ENCODE measurements around the gene QRICH2.

QRICH2 gene

DNA sequence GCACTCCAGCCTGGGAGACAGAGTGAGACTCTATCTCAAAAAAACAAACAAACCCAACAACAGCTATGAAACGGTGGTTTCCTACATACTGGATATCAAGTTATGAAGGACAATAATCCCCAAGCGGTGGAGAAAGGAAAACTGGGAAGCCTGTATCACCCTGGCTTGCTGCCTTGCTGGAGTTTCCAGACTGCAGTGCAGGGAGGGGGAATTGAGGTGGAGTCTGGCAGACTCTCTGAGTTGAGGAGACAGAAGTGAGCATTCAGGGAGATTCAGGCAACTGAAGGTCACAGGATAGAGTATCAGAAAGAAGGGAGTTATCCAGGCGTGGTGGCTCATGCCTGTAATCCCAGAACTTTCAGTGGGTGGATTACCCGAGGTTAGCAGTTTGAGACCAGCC is 11.9 kb downstream of the QRICH2 start:
- H3K4me3 ChIP-seq: no peak overlapping the region
- TF ChIP-seq, protein P1, sequence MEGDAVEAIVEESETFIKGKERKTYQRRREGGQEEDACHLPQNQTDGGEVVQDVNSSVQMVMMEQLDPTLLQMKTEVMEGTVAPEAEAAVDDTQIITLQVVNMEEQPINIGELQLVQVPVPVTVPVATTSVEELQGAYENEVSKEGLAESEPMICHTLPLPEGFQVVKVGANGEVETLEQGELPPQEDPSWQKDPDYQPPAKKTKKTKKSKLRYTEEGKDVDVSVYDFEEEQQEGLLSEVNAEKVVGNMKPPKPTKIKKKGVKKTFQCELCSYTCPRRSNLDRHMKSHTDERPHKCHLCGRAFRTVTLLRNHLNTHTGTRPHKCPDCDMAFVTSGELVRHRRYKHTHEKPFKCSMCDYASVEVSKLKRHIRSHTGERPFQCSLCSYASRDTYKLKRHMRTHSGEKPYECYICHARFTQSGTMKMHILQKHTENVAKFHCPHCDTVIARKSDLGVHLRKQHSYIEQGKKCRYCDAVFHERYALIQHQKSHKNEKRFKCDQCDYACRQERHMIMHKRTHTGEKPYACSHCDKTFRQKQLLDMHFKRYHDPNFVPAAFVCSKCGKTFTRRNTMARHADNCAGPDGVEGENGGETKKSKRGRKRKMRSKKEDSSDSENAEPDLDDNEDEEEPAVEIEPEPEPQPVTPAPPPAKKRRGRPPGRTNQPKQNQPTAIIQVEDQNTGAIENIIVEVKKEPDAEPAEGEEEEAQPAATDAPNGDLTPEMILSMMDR (IDR thresholded peaks at IDR 0.05): no peak
- DNase-seq: no peak
- peaks cover 0 to 25% (median 14%) of the 10 kb centered on the region in 3 donors for H3K36me3 ChIP-seq
- H3K4me1 ChIP-seq: no peaks in the 10 kb centered on the region
- intact Hi-C loops (cut with DNase I; ENCODE audit: low total_unique reads): no loop called here
- H3K27ac ChIP-seq: no peak overlapping the region
- no peaks in the 10 kb centered on the region for H3K9me3 ChIP-seq
- no peaks in the 10 kb centered on the region for H3K27me3 ChIP-seq

- H3K36me3 ChIP-seq: peaks cover 0 to 32% (median 19%) of the 10 kb centered on the region in 3 donors
- intact Hi-C loops (cut with DNase I; ENCODE audit: low total_unique reads): no loop called here
- TF ChIP-seq, protein P1 (IDR thresholded peaks at IDR 0.05): no peak
Observed at GRCh38 chr17:76293106-76293505, 15.0 kb downstream of the QRICH2 start.

DNA sequence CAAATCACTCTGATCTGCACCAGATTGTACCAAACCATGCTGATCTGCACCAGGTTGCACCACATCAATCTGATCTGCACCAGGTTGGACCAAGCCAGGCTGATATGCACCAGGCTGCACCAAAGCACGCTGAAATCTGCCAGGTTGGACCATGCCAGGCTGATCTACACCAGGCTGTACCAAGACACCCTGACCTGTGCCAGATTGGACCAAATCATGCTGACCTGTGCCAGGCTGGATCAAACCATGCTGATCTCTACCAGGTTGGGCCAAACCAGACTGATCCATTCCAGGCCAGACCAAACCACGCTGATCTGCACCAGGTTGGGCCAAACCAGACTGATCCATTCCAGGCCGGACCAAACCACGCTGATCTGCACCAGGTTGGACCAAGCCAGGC is 15.5 kb downstream of the QRICH2 start:
- TF ChIP-seq, protein P1 (IDR thresholded peaks at IDR 0.05): no peak
- Histone ChIP-seq H3K9me3 (no peaks in the 10 kb centered on the region), H3K27me3 (no peaks in the 10 kb centered on the region), H3K27ac (no peak overlapping the region), H3K4me3 (no peak overlapping the region), H3K4me1 (no peaks in the 10 kb centered on the region), H3K36me3 (peaks cover 0 to 32% (median 19%) of the 10 kb centered on the region in 3 donors)
- intact Hi-C loops (cut with DNase I; ENCODE audit: low total_unique reads): no loop called here
- DNase-seq: no peak

More at GRCh38 chr17:76293106-76293505, 15.0 kb downstream of the QRICH2 start:
- H3K27ac ChIP-seq: no peak overlapping the region
- H3K4me3 ChIP-seq: no peak overlapping the region
- H3K9me3 ChIP-seq: no peaks in the 10 kb centered on the region
- H3K4me1 ChIP-seq: no peaks in the 10 kb centered on the region
- no peak for DNase-seq
- no peaks in the 10 kb centered on the region for H3K27me3 ChIP-seq

DNA sequence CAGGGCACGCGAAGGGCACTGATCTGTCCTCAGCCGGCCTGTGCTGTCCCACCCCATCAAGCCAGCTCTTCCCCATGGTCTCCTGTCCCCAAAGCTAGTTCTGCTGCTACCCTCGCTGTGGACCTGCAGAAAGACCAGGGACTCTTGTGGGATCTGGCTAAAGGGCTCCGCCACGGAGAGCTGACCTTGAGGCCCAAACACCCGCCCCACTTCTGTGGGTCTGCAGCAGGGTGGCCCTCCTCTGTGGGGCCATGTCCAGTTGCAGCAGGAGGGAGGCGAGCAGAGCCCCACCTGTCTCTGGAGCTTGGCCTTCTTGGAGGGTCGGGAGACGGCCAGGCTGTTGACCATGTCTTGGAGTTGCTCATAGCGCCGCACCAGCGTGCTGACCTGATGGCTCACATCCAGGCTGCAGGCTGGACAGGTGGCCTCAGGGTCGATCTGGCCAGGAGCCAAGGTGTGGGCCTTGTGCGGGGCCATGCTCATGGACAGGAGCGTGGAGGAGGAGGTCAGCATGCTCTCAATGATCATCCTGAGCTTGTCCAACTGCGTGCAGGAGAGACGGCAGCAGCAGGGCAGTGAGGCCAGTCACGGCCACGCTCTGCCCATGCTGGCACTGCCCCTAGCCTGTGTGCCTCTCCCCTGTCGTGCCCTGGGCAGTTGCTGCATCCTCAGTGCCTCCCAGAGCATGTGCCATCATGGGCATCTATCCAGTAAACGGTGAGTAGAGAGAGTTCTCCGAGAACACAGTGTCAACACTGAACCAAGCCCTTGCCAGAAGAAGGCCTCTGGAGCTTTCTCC is 26.3 kb downstream of the QRICH2 start:
- no peak for DNase-seq
- intact Hi-C loops (cut with DNase I; ENCODE audit: low total_unique reads): loop anchor here (2.0 kb wide), 1 partner anchor 161 kb away; no protein-coding TSS in a partner anchor
- TF ChIP-seq, protein P1 (IDR thresholded peaks at IDR 0.05): no peak
- Histone ChIP-seq H3K27me3 (no peaks in the 10 kb centered on the region), H3K36me3 (peaks cover 0 to 8% (median 0%) of the 10 kb centered on the region in 3 donors), H3K9me3 (no peaks in the 10 kb centered on the region), H3K4me1 (peaks cover 0 to 5% (median 0%) of the 10 kb centered on the region in 4 donors), H3K27ac (no peak overlapping the region), H3K4me3 (no peak overlapping the region)

DNA sequence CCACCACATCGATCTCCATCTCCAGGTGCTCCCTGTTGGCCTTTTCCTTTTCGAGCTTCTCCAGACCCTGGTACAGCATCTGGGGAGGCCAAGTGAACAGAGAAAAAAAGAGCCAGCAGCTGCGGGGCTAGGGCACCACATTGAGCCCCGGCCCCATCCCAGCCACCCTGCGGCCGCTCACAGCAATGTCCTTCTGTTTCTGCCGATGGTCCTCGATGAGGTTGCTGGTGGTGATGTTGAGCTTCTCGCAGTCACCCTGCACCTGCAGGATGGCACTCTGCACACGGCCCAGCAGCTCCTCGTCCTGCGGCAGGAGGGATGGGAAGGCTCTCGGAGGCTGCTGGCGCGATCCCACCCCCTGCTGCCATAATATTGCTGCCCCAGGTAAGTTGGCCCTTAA is 27.4 kb downstream of the QRICH2 start:
- TF ChIP-seq, protein P1 (IDR thresholded peaks at IDR 0.05): no peak
- no peak overlapping the region for H3K4me3 ChIP-seq
- intact Hi-C loops (cut with DNase I; ENCODE audit: low total_unique reads): loop anchor here (2.0 kb wide), 1 partner anchor 160 kb away; no protein-coding TSS in a partner anchor

More for the DNA sequence above, 27.4 kb downstream of the QRICH2 start:
- DNase-seq: no peak
- Histone ChIP-seq H3K27ac (no peak overlapping the region), H3K36me3 (peaks cover 0 to 8% (median 0%) of the 10 kb centered on the region in 3 donors), H3K9me3 (no peaks in the 10 kb centered on the region), H3K27me3 (no peaks in the 10 kb centered on the region), H3K4me1 (peaks cover 0 to 5% (median 0%) of the 10 kb centered on the region in 4 donors)

Measured in tibial artery (tissue), 4 donors.